Left colon (tissue), 2 donors: ENCODE measurements around the gene SKI. TPM values are rescaled to one million over a fixed set of nuclear protein-coding genes. Genes with fewer than 3 reads are reported as not detected.
A peak's percentile ranks its signal among the peaks of the same experiment; 100 is the strongest.

Experiments used
- ATAC-seq: fragments of 200-7000 bp; cut with Tn5 transposase; one replicate; pipeline ENCODE4 v1.9.1; 2020; ENCODE audit warnings: mild to moderate bottlenecking, moderate library complexity
- DNase-seq, 2 donors: peaks; one replicate each; pipeline ENCODE4 v3.0.0-alpha.2; 2020
- intact Hi-C, 2 donors: fragments of 100-400 bp; cut with DNase I in 1 of 2; cut with micrococcal nuclease in 1 of 2; formaldehyde crosslinking; loops; one replicate each; pipeline versions ENCODE4 v1.11.2 to v1.14.0; 2022; cut with DNase I, micrococcal nuclease
- total RNA-seq, 2 donors: library from RNA; stranded (reverse); fragmentation: NEBNext Ultra II Directional; extraction: Animal tissue kit (Norgen Biotek cat#: 25700); gene quantifications; one replicate each; pipeline ENCODE4 v1.2.1, GENCODE V29; 2021
- donor health status: DM: no; HTN: no; CAD: no.
- donor health status: DM: yes; HTN: yes; CAD: no.

SKI gene
- total RNA-seq, 2 donors from 2014 or later, result 30.2 to 35.5 TPM

- intact Hi-C loops, result no loop called here
- ATAC-seq (no peak), DNase-seq (no peak)
These were observed 108.4 kb downstream of the SKI start for GRCh38 chr1:2336499-2336898.

- intact Hi-C loops, result no loop called here
- ATAC-seq, result no peak
- DNase-seq, result no peak
These were observed 109.0 kb downstream of the SKI start for GRCh38 chr1:2337081-2337480.

DNA sequence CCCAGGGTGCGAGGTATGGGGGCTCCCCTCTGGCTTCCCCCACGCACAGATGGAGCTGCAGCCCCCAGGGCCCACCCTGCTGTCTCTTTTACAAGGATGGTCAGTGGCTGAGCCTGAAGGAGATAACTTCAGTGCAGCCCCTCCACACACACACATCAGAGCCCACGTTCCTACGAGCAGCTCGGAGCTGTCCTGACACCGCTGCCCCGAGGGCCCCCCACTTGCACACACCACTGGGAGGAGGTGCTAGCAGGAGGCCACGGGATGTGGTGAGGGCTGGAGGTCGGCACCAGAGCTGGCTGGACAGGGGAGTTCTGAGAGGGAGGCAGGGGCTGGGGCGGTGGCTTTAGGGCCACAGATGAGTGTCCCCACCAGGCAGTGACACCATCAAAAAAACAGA, 109.4 kb downstream of the SKI start:
- no peak for ATAC-seq
- intact Hi-C loops, result no loop called here
- no peak for DNase-seq

GRCh38 chr1:2339206-2340085, 111.3 kb downstream of the SKI start:
- no peak for ATAC-seq
- no peak for DNase-seq
- intact Hi-C loops, result no loop called here

DNA sequence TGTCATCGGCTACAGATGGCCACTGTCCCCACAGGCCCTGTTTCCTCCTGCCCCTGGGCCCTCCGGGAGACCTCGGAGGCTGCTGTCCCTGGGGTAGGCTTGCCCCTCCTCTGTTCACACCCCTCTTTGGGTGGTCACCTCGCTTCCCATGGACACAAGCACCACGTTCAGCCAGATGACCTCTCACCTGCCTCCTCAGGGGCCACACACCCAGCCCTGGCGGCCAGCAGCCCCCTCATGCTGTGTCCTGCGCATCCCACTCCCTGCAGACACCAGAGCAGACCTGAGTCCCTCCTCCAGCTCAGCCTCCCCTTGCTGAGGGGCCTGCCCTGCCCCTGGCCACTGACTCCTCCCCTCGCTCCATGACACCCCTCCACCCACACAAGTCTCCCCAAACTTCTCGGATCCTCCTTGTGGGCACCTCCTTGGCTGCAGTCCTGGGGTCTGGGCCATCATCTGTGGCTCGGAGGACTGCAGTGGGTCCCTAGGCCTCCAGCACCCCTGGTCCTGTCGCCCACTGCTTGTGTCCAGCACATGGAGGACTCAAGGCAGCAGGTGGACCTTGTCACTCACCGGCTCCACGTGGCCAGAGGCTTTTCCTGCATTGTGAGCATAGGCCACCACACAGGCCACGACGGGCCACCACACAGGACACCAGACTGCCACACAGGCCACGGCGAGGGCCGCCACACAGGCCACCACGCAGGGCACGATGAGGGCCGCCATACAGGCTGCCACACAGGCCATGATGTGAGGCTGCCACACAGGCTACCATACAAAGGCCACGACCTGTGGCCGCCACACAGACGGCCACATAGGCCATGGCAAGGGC, 112.2 kb downstream of the SKI start:
- ATAC-seq (no peak), DNase-seq (no peak)
- intact Hi-C loops, result no loop called here

DNA sequence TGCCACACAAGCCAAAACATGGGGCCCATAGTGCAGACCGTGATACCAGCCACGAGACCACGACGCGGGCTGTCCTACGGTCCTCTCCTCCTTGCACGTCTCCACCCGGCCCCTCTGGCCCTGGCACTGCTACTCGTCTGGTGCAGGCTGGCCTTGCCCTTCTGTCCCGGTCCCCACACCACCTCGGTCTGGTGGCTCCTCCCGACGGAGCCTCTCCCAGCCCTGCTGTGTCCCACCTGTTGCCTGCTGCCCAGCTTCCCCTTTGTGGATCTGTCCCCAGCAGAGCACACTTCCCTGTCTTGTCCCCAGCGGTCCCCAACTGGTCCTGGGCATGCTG, 112.8 kb downstream of the SKI start:
- intact Hi-C loops, result no loop called here
- ATAC-seq (no peak), DNase-seq (no peak)

DNA sequence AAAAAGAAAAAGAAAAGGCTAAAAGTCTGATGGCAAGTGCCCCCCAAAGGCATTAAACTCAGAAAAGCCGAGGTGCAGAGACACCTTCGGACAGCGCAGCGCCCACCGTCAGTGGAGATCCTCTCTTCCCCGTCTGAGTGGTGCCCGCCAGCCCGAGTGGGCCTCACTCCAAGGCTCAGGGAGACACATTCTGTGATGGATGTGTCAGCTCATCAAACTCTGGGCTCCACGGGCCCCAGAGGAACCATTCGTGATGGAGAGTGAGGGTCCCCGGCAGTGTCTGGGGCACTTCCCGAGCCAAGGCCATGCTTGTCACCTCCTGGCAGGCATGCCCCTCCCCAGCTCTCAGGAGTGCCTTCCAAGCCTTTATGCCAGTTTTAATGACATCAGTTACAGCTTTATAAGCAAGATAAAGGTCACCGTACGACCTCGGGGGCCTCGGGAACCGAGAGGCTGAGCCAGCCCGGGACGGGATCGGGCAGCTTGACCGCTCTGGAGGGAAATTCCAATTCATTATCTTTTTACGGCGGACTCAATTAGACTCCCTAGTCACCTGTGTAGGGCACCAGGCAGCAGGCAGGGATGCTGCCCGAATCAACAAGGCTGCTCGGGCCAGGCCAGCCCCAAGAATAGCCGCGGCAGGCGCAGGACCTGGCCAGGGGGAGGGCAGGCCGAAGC, 113.7 kb downstream of the SKI start:
- intact Hi-C loops, result no loop called here
- ATAC-seq, result peak; percentile 70
- no peak for DNase-seq

DNA sequence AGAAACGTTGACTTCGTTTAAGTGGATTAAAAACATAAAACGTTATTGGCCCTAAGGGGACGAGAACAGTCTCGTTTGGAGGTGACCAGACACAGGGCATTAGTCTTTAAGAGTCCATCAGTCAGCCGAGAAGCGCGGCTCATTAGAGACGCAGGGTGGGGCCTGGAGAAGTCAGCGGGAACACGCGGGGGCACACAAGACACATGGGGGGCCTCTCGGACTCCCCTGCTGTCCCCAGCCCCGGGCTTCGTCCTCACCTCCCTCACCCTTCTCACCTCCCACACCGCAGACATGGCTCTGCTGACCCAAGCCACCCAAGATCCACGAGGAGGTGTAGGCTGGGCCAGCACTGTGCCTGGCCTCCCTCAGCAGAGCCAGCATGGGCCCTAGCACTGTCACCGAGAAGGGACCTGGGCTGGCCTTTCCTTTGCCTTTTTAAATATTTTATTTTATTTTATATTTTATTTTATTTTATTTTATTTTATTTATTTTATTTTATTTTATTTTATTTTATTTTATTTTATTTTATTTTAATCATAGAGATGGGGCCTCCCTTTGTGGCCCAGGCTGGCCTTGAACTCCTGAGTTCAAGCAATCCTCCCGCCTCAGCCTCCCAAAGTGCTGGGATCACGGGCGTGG, 114.4 kb downstream of the SKI start:
- intact Hi-C loops, result no loop called here
- ATAC-seq (no peak), DNase-seq (no peak)

DNA sequence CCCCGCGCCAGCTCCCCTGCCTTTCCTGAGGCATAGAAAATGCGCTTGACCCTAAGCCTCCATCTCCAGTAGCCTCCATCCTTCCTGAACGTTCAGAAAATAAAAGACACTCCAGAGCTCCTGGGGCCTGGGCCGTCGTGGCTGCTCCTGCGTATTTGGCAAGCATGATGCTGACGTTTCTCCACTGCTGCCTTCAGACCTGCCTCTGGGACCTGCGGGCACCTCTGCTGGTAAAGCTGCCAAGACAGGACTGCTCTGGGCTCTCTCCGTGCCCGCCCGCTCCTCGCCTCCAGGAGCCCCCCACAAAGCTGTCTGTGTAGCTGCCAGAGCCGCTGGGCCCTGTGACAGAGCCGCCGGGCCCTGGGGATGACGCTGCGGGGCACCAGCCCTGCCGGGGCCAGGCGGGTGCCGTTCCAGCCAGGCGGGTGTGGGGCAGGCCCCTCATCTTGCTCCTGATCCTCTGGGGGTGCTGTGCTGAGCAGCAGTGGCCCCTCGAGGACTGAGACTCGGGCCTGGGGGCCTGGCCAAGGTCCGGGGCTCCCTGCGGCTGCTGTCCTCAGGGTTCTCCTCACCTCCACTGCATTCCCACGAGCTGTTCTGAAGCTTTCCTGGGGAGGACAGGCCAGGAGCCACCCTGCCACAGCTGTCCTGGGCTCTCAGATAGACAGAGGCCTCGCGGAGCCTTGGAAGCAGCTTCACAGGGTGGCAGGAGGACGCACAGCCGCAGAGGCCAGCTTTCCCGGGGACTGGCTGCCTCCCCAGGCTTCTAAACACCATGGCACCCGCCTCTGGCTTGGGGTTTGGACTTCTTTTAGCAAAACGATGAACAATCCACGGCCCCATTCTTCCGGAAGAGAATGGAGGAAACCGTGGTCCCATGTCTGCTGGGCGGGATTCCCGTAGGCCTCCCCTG, 115.2 kb downstream of the SKI start:
- no peak for DNase-seq
- intact Hi-C loops, result no loop called here
- ATAC-seq, result no peak

DNA sequence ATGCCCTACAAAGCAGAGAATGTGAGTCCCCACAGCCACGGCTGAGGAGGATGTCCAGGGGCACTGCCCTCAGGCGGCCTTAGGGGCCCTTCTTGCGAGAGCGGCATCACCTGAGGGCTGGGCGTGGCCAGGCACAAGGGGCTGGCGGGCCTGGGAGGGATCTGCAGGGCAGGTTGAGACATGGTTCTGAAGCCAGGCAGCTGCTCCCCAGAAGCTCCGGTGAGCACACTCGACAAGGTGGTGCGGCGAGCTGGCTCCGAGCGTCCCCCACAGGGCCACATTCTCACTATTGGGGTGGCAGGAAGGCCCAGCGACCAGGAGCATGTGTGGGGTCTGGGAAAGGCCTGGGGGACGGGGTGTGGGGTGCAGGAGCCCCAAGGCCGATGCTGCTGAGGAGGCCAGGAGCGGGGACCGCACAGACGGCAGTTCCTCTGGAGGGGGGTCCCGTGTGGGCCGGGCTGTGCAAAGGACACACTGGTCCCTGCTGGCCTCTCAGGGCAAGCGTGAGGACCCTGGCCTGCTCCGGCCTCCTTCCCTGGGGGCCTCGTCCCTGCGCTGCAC, 116.1 kb downstream of the SKI start:
- no peak for ATAC-seq
- DNase-seq, result no peak

DNA sequence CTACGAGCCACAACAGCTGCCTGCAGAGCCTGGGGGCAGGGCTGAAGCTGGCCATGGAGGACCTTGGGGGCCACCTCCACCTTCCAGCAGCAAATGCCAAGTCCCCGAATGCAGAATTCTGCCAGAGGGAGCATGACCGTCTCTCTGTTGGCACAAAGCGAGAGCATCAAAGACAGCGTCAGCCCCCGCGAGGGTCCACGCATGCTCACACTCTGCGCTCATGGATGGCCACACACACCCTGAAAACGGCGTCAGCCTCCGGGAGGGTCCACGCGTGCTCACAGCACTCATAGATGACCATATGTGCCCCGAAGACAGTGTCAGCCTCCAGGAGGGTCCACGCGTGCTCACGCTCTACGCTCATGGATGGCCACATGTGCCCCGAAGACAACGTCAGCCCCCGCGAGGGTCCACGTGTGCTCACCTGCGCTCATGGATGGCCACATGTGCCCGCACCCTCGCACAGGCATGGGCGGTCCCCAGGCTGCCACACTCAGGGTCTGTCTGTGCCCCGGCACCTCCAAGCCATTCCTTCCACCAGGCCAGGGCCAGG, 116.7 kb downstream of the SKI start:
- intact Hi-C loops, result no loop called here
- ATAC-seq (no peak), DNase-seq (no peak)

More for the DNA sequence above, 116.1 kb downstream of the SKI start:
- intact Hi-C loops, result no loop called here

GRCh38 chr1:2345297-2346075, 117.4 kb downstream of the SKI start:
- DNase-seq, result no peak
- intact Hi-C loops, result no loop called here
- no peak for ATAC-seq

DNA sequence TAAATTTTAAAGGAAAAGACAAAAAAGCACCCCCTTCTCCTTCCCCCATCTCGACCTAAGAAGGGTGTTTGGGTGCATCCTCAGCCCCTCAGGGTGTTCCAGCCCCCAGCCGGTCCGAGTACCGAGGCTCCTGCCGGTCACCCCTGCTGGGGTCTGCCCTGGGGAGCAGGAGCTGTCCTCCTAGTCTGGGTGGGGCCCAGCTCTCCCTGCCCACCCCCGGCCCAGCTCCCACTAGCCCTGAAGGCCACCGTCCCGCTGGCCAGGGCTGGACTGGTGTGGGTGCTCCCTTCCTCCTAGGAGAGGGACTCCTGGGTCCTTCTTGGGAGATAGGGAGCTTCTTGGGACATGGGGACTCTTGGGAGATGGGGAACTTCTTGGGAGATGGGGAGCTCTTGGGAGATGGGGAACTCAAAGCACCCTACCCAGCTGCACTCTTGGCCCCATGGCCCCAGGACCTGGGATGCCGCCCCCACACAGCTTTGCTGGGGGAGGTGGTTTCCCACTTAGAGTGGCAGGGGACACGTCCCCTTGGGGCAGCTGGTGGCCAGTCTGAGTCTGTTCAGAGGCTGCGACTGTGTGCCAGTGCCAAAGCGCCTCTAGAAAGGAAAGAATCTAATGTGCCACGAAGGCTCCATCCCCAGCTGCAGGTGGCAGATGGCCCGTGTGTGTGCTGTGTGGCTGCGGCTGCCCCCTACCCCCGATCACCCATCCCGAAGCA, 118.7 kb downstream of the SKI start:
- intact Hi-C loops, result no loop called here
- DNase-seq (peak in 1 of 2 donors; percentile 10), ATAC-seq (no peak)

DNA sequence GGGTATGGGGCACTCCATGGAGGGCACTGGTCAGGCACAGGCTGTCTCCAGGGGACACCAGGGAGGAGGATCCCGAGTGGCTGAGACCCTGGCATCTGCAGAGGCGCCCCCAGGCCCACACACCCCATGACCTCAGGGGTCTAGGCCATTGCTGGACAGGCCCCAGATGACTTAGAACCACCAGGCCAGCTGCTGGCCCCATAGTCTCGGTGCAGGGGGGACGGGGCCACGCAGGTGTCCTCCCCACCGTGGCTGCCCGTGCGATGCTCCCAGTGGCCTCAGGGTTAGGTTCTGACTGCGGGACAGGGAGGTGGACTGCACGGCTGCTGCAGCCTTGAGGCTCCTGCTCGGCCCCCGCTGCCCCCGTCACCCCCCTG, 119.3 kb downstream of the SKI start:
- no peak for ATAC-seq

GRCh38 chr1:2347896-2348295, 119.8 kb downstream of the SKI start:
- no peak for ATAC-seq
- intact Hi-C loops, result no loop called here
- DNase-seq, result no peak

More for the DNA sequence above, 119.3 kb downstream of the SKI start:
- intact Hi-C loops, result no loop called here
- DNase-seq, result peak in 1 of 2 donors; percentile 14
